Measurements from ENCODE around the gene SLC35A4. TPM values are rescaled to one million over a fixed set of nuclear protein-coding genes. Genes with fewer than 3 reads are reported as not detected.

SLC35A4 gene
- total RNA-seq, 2 experiments from 2014 or later: 68.7 to 69.7 TPM

- ChIA-PET POLR2A (no interaction called here), CTCF (no interaction called here)
- Mint-ChIP-seq H3K9me3 (no peaks in the 10 kb centered on the region), H3K4me1 (ENCODE audit: low read depth) (peaks cover 9% of the 10 kb centered on the region), H3K27me3 (peaks cover 6% of the 10 kb centered on the region), H3K36me3 (no peaks in the 10 kb centered on the region), H3K27ac (no peak overlapping the region), H3K4me3 (no peak overlapping the region)
- intact Hi-C loops (cut with micrococcal nuclease): no loop called here
- no peak for DNase-seq
Observed at GRCh38 chr5:140611020-140611521, 46.4 kb downstream of the SLC35A4 start.

Small RNA genes lying within 50 kb of the gene (microRNA-seq; reads per million reads assigned to microRNA genes)
- not detected for gene MIR6831 (ENCODE audit: borderline microRNAs expressed, borderline number of aligned reads, borderline replicate concordance)

Other genes with a start within 250 kb of the SLC35A4 start
- gene HBEGF, start 218.2 kb upstream of the SLC35A4 start, total RNA-seq: 10 to 100 TPM; 21.5 to 23.5 TPM
- gene SLC4A9, start 204.6 kb upstream of the SLC35A4 start, total RNA-seq: under 1 TPM in 1 of 2 experiments, not detected in 1; 0.26 TPM
- 100 to 1,000 TPM; 102 to 105 TPM for gene ANKHD1, start 163.0 kb upstream of the SLC35A4 start, total RNA-seq
- 10 to 100 TPM; 15.7 to 16.6 TPM for gene EIF4EBP3, start 17.2 kb upstream of the SLC35A4 start, total RNA-seq
- gene SRA1, start 7.4 kb upstream of the SLC35A4 start, total RNA-seq: 10 to 100 TPM; 46.0 to 46.7 TPM
- gene APBB3, start 230 bp upstream of the SLC35A4 start, total RNA-seq: 10 to 100 TPM; 16.3 to 16.8 TPM
- gene CD14, start 68.3 kb downstream of the SLC35A4 start, total RNA-seq: under 1 TPM; 0.39 to 0.62 TPM
- gene TMCO6, start 74.6 kb downstream of the SLC35A4 start, total RNA-seq: 10 to 100 TPM; 33.7 to 33.8 TPM
- 10 to 100 TPM; 63.8 to 69.4 TPM for gene NDUFA2, start 82.8 kb downstream of the SLC35A4 start, total RNA-seq
- 100 to 1,000 TPM; 103 to 104 TPM for gene IK, start 83.0 kb downstream of the SLC35A4 start, total RNA-seq
- 10 to 100 TPM; 30.4 to 32.1 TPM for gene WDR55, start 100.1 kb downstream of the SLC35A4 start, total RNA-seq
- 1 to 10 TPM; 2.3 to 2.5 TPM for gene DND1, start 108.7 kb downstream of the SLC35A4 start, total RNA-seq
- 10 to 100 TPM; 91.1 to 91.7 TPM for gene HARS1, start 126.5 kb downstream of the SLC35A4 start, total RNA-seq
- gene HARS2, start 126.6 kb downstream of the SLC35A4 start, total RNA-seq: 10 to 100 TPM; 26.9 to 28.9 TPM
- gene ZMAT2, start 135.6 kb downstream of the SLC35A4 start, total RNA-seq: 10 to 100 TPM; 51.4 to 53.4 TPM
- not detected for gene PCDHA1, start 221.3 kb downstream of the SLC35A4 start, total RNA-seq
- not detected for gene PCDHA2, start 230.0 kb downstream of the SLC35A4 start, total RNA-seq
- gene PCDHA3, start 236.2 kb downstream of the SLC35A4 start, total RNA-seq: not detected
- gene PCDHA4, start 242.2 kb downstream of the SLC35A4 start, total RNA-seq: not detected

Measured in activated CD4-positive, alpha-beta memory T cell treated with anti-CD3 and anti-CD28 coated beads for 36 hours (primary cell).